Memory B cell (primary cell): ENCODE data around the gene SNX18.

Source experiments
- ATAC-seq: fragments of 150-1000 bp; cut with Tn5 transposase; 2 replicates; pipeline ENCODE4 v1.10.0; 2021; ENCODE audit warnings: low read depth, mild to moderate bottlenecking, moderate library complexity
- DNase-seq, 2 donors: peaks; one replicate each; pipeline ENCODE4 v3.0.0; 2022; ENCODE audit warnings: low spot score in 2 of 2
- H3K27ac Mint-ChIP-seq: one replicate; pipeline ENCODE4 v1.8.0; 2022; ENCODE audit warnings: mild to moderate bottlenecking, moderate library complexity, mixed read lengths
- H3K27me3 Mint-ChIP-seq: one replicate; pipeline ENCODE4 v1.8.0; 2022; ENCODE audit warnings: mixed read lengths
- H3K36me3 Mint-ChIP-seq: one replicate; pipeline ENCODE4 v1.8.0; 2022; ENCODE audit warnings: mild to moderate bottlenecking, mixed read lengths
- H3K4me1 Mint-ChIP-seq: one replicate; pipeline ENCODE4 v1.8.0; 2022; ENCODE audit warnings: mixed read lengths
- H3K4me3 Mint-ChIP-seq: one replicate; pipeline ENCODE4 v1.8.0; 2022; ENCODE audit warnings: mild to moderate bottlenecking, moderate library complexity, mixed read lengths
- H3K9me3 Mint-ChIP-seq: one replicate; pipeline ENCODE4 v1.8.0; 2022; ENCODE audit warnings: mixed read lengths

SNX18 gene

GRCh38 chr5:54539001-54539400 lies 21.4 kb downstream of the SNX18 start:
- ATAC-seq (no peak), DNase-seq (no peak)
- H3K4me3 Mint-ChIP-seq: no peak overlapping the region
- H3K36me3 Mint-ChIP-seq: peaks cover 25% of the 10 kb centered on the region
- no peaks in the 10 kb centered on the region for H3K9me3 Mint-ChIP-seq
- H3K4me1 Mint-ChIP-seq: peaks cover 30% of the 10 kb centered on the region
- H3K27ac Mint-ChIP-seq: no peak overlapping the region
- H3K27me3 Mint-ChIP-seq: no peaks in the 10 kb centered on the region

DNA sequence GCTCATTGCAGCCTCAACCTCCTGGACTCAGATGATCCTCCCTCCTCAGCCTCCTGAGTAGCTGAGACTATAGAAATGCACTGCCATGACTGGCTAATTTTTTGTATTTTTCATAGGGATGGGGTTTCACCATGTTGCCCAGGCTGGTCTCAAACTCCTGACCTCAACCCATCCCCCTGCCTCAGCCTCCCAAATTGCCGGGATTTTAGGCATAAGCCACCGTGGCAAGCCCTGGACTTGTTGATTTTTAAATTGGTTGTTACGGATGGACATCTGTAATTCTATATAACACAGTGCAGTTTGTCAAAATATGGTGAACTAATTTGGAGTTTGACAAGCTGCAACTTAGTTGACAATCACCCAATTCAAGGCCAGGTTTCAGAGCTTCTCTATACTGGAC lies 22.7 kb downstream of the SNX18 start:
- no peak overlapping the region for H3K27ac Mint-ChIP-seq

DNA sequence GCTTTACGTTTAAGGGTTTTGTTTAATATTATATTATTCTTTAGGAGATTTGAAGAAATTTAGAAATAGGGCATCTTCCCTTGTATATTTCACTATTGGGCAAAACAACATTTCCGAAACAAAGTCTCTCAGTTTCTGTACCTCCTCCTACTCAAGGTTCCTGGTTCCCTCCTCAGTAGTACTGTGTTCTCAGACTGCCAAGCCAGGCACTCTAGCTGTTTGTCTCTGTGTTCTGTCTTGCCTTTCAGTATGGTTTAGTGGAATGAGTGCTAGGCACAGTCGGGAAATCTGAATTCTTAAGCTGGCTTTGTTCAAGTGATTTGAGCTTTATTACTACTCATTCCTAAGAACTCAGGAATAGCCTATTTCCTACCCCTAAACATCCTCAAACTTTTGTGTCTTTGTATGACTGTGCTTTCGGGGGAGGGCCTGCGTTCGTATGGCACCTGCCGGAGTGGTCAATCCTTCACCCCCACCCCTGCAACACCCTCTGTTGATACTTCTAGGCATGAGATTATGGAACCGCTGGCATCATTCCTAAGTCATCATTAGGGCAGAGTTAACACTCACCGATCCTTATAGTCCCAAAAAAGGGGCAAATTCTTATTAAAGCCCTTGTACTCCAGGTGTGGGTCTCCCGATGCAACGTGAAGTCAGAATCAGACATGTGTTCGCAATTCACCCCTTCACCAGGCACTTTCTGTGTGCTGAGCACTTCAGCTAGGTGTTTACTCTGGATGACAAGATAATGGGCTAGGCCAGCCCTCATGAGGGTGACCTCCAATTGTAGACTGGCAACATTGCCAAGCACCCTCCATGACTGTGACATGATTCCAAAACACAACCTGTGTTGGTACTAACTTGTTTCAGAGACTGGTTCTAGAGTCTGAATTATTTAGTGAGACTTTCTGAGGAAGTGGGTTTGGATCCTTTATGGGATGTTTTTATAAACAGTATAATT lies 24.5 kb downstream of the SNX18 start:
- Mint-ChIP-seq H3K36me3 (peaks cover 15% of the 10 kb centered on the region), H3K27ac (no peak overlapping the region), H3K4me1 (peaks cover 23% of the 10 kb centered on the region)

More for the DNA sequence above, 22.7 kb downstream of the SNX18 start:
- no peaks in the 10 kb centered on the region for H3K27me3 Mint-ChIP-seq
- ATAC-seq (no peak), DNase-seq (no peak)
- peaks cover 25% of the 10 kb centered on the region for H3K36me3 Mint-ChIP-seq
- no peak overlapping the region for H3K4me3 Mint-ChIP-seq
- H3K9me3 Mint-ChIP-seq: no peaks in the 10 kb centered on the region
- peaks cover 30% of the 10 kb centered on the region for H3K4me1 Mint-ChIP-seq

GRCh38 chr5:54544044-54544443 lies 26.5 kb downstream of the SNX18 start:
- H3K4me3 Mint-ChIP-seq: no peak overlapping the region
- ATAC-seq (no peak), DNase-seq (no peak)
- H3K36me3 Mint-ChIP-seq: peaks cover 22% of the 10 kb centered on the region
- H3K27ac Mint-ChIP-seq: peak overlapping the region; percentile 47
- no peaks in the 10 kb centered on the region for H3K27me3 Mint-ChIP-seq
- H3K4me1 Mint-ChIP-seq: peaks cover 21% of the 10 kb centered on the region
- H3K9me3 Mint-ChIP-seq: no peaks in the 10 kb centered on the region

More for the DNA sequence above, 24.5 kb downstream of the SNX18 start:
- H3K4me3 Mint-ChIP-seq: no peak overlapping the region
- no peak for DNase-seq
- H3K9me3 Mint-ChIP-seq: no peaks in the 10 kb centered on the region
- no peaks in the 10 kb centered on the region for H3K27me3 Mint-ChIP-seq
- ATAC-seq: no peak

DNA sequence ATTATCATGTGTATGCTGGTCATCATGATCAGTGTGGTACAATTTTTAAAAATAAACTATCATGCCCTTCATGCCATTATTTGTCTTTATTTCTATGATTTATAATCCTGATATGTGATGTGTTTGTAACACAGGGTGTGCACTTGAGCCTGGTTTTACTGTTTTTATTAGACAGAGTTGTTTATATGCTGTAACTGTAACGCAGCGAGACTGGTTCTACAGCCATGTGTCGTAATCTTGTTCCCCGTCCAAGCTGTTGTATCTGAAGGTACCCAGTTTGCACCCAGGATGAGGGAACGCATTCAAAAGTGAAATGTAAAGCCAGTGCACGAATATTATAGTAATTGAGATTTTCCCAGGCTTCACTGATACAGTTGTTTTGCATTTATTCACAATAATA lies 28.2 kb downstream of the SNX18 start:
- peaks cover 18% of the 10 kb centered on the region for H3K4me1 Mint-ChIP-seq
- H3K27ac Mint-ChIP-seq: no peak overlapping the region
- H3K36me3 Mint-ChIP-seq: peaks cover 22% of the 10 kb centered on the region
- H3K4me3 Mint-ChIP-seq: no peak overlapping the region
- no peaks in the 10 kb centered on the region for H3K27me3 Mint-ChIP-seq
- ATAC-seq (no peak), DNase-seq (no peak)
- no peaks in the 10 kb centered on the region for H3K9me3 Mint-ChIP-seq

- ATAC-seq (no peak), DNase-seq (no peak)
- no peaks in the 10 kb centered on the region for H3K9me3 Mint-ChIP-seq
- H3K4me1 Mint-ChIP-seq: peaks cover 8% of the 10 kb centered on the region
- peaks cover 35% of the 10 kb centered on the region for H3K36me3 Mint-ChIP-seq
- H3K27me3 Mint-ChIP-seq: no peaks in the 10 kb centered on the region
- H3K27ac Mint-ChIP-seq: no peak overlapping the region
- no peak overlapping the region for H3K4me3 Mint-ChIP-seq
These were observed 30.2 kb downstream of the SNX18 start for GRCh38 chr5:54547711-54548250.

GRCh38 chr5:54548565-54548964 lies 31.0 kb downstream of the SNX18 start:
- DNase-seq (no peak), ATAC-seq (no peak)
- no peak overlapping the region for H3K27ac Mint-ChIP-seq
- H3K9me3 Mint-ChIP-seq: no peaks in the 10 kb centered on the region
- peaks cover 35% of the 10 kb centered on the region for H3K36me3 Mint-ChIP-seq
- peaks cover 8% of the 10 kb centered on the region for H3K4me1 Mint-ChIP-seq
- no peaks in the 10 kb centered on the region for H3K27me3 Mint-ChIP-seq
- H3K4me3 Mint-ChIP-seq: no peak overlapping the region

DNA sequence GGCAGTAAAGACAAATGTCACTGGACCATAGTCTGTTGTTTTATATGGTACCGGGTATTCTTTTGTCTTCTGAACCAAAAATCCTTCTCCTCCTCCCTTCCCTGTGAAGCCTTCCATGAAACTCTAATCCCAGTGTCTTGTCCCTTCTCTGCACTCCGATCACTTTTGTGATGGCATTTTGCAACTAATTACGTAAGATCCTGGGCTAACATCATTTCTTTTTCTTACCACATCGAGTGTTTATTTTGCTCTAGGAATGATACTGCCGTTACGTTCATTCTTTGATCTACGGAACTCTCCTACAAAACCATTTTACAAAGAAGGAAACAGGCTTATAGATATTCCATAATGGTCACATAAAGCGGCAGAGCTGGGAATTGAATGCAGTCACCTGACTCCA lies 33.7 kb downstream of the SNX18 start:
- no peak overlapping the region for H3K27ac Mint-ChIP-seq
- DNase-seq: no peak

GRCh38 chr5:54551926-54552325 lies 34.4 kb downstream of the SNX18 start:
- H3K27me3 Mint-ChIP-seq: no peaks in the 10 kb centered on the region
- ATAC-seq (no peak), DNase-seq (no peak)
- no peaks in the 10 kb centered on the region for H3K9me3 Mint-ChIP-seq
- H3K36me3 Mint-ChIP-seq: peaks cover 31% of the 10 kb centered on the region
- no peak overlapping the region for H3K27ac Mint-ChIP-seq
- no peak overlapping the region for H3K4me3 Mint-ChIP-seq
- peaks cover 5% of the 10 kb centered on the region for H3K4me1 Mint-ChIP-seq

More for the DNA sequence above, 33.7 kb downstream of the SNX18 start:
- Mint-ChIP-seq H3K36me3 (peaks cover 31% of the 10 kb centered on the region), H3K27me3 (no peaks in the 10 kb centered on the region), H3K4me1 (peaks cover 5% of the 10 kb centered on the region), H3K4me3 (no peak overlapping the region), H3K9me3 (no peaks in the 10 kb centered on the region)
- no peak for ATAC-seq

DNA sequence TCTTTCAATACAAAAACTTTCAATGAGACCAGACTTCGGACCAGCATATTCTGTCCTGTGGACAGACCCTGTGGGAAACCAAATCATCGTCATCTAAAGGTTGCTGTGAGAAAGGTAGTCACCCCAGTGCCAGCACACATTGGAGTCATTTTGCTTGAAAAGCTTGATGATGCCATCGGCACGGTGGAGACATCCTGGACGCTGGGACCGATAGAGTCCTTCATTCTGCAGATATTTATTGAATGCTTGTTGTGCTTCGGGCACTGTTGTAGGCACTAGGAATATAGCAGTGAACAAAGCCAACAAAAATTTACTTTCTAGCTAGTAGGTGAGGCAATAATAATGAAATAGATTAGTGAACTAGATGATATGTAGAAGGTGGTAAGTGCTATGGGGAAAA lies 34.9 kb downstream of the SNX18 start:
- H3K9me3 Mint-ChIP-seq: no peaks in the 10 kb centered on the region
- DNase-seq: no peak
- H3K27ac Mint-ChIP-seq: no peak overlapping the region
- H3K36me3 Mint-ChIP-seq: peaks cover 27% of the 10 kb centered on the region
- no peaks in the 10 kb centered on the region for H3K27me3 Mint-ChIP-seq
- ATAC-seq: no peak
- H3K4me3 Mint-ChIP-seq: no peak overlapping the region
- H3K4me1 Mint-ChIP-seq: peaks cover 5% of the 10 kb centered on the region

DNA sequence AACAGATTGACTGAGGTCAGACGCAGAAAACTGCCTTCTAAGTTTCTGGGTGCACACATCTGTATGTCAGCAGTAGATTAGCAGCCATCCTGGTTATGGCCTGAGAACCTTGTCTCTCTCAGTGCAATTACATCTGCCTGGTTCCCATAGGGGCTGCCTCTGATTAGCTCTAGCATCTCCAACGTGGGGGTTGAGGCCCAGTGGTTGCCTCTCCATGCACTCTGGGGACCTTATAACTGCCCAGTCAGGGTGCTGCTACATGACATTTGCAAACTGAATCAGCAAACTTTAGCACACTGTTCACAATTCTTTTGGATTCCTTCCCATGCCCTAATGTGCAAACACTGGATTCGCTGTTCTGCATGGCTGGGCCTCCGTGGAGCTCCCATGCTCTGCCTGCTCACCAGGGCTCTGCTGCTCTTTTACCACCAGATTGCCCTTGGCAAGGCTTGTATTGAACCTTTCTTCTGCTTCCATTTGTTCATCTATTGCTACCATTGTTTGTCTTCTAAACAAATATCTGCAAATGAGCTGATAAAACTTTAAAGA lies 36.2 kb downstream of the SNX18 start:
- ATAC-seq: no peak
- H3K4me1 Mint-ChIP-seq: peaks cover 5% of the 10 kb centered on the region
- peaks cover 23% of the 10 kb centered on the region for H3K36me3 Mint-ChIP-seq
- no peaks in the 10 kb centered on the region for H3K27me3 Mint-ChIP-seq
- no peak for DNase-seq
- H3K27ac Mint-ChIP-seq: no peak overlapping the region
- H3K9me3 Mint-ChIP-seq: no peaks in the 10 kb centered on the region
- no peak overlapping the region for H3K4me3 Mint-ChIP-seq

- no peak for ATAC-seq
- Mint-ChIP-seq H3K36me3 (peaks cover 16% of the 10 kb centered on the region), H3K27me3 (no peaks in the 10 kb centered on the region), H3K9me3 (no peaks in the 10 kb centered on the region), H3K4me3 (no peak overlapping the region), H3K4me1 (peaks cover 9% of the 10 kb centered on the region), H3K27ac (no peak overlapping the region)
- no peak for DNase-seq
These were observed 38.6 kb downstream of the SNX18 start for GRCh38 chr5:54556141-54556540.

- peaks cover 3% of the 10 kb centered on the region for H3K36me3 Mint-ChIP-seq
- DNase-seq: no peak
These were observed 40.8 kb downstream of the SNX18 start for GRCh38 chr5:54558362-54558761.

GRCh38 chr5:54561651-54562050 lies 44.1 kb downstream of the SNX18 start:
- Mint-ChIP-seq H3K9me3 (no peaks in the 10 kb centered on the region), H3K4me1 (peaks cover 9% of the 10 kb centered on the region), H3K4me3 (no peak overlapping the region), H3K36me3 (no peaks in the 10 kb centered on the region), H3K27me3 (no peaks in the 10 kb centered on the region), H3K27ac (no peak overlapping the region)
- ATAC-seq (no peak), DNase-seq (no peak)

More at GRCh38 chr5:54558362-54558761, 40.8 kb downstream of the SNX18 start:
- Mint-ChIP-seq H3K27ac (no peak overlapping the region), H3K4me1 (peaks cover 9% of the 10 kb centered on the region), H3K9me3 (no peaks in the 10 kb centered on the region), H3K27me3 (no peaks in the 10 kb centered on the region), H3K4me3 (no peak overlapping the region)
- no peak for ATAC-seq
